GM18505 (cell line): ENCODE measurements around the gene EEFSEC.

ENCODE experiments used
- ATAC-seq: cut with Tn5 transposase; IDR thresholded peaks from one replicate; pipeline ENCODE4 v1.9.1; 2021; ENCODE audit not compliant: unreplicated experiment
- POLR2A ChIP-seq: IDR thresholded peaks from 4 replicates; pipeline ENCODE4 v1.6.1; 2011; ENCODE audit warnings: borderline replicate concordance; ENCODE audit not compliant: insufficient read depth, insufficient read length; ENCODE audit errors: extremely low read depth

Gene EEFSEC

GRCh38 chr3:128436214-128436613, 282.9 kb downstream of the EEFSEC start:
- TF ChIP-seq POLR2A: no peak
- no peak for ATAC-seq

- no peak for ATAC-seq
- TF ChIP-seq POLR2A: no peak
Observed at GRCh38 chr3:128438488-128439072, 285.3 kb downstream of the EEFSEC start.

- no peak for TF ChIP-seq POLR2A
- no peak for ATAC-seq
Observed at GRCh38 chr3:128439226-128439625, 285.9 kb downstream of the EEFSEC start.

GRCh38 chr3:128442070-128442469, 288.8 kb downstream of the EEFSEC start:
- ATAC-seq: no peak
- no peak for TF ChIP-seq POLR2A

- TF ChIP-seq POLR2A: no peak
- no peak for ATAC-seq
Observed at GRCh38 chr3:128442949-128443348, 289.7 kb downstream of the EEFSEC start.

- no peak for ATAC-seq
- TF ChIP-seq POLR2A: no peak
Observed at GRCh38 chr3:128443771-128444170, 290.5 kb downstream of the EEFSEC start.

- ATAC-seq: no peak
- TF ChIP-seq POLR2A: no peak
Observed at GRCh38 chr3:128445357-128445756, 292.1 kb downstream of the EEFSEC start.

- ATAC-seq: no peak
- no peak for TF ChIP-seq POLR2A
Observed at GRCh38 chr3:128446821-128447220, 293.5 kb downstream of the EEFSEC start.

- no peak for ATAC-seq
- no peak for TF ChIP-seq POLR2A
Observed at GRCh38 chr3:128447561-128448013, 294.3 kb downstream of the EEFSEC start.

- ATAC-seq: no peak
- no peak for TF ChIP-seq POLR2A
Observed at GRCh38 chr3:128448491-128448890, 295.2 kb downstream of the EEFSEC start.

- no peak for ATAC-seq
- no peak for TF ChIP-seq POLR2A
Observed at GRCh38 chr3:128449111-128449638, 295.9 kb downstream of the EEFSEC start.

- no peak for TF ChIP-seq POLR2A
- ATAC-seq: no peak
Observed at GRCh38 chr3:128452120-128452519, 298.8 kb downstream of the EEFSEC start.

GRCh38 chr3:128452678-128453275, 299.5 kb downstream of the EEFSEC start:
- ATAC-seq: no peak
- no peak for TF ChIP-seq POLR2A

- ATAC-seq: no peak
- no peak for TF ChIP-seq POLR2A
Observed at GRCh38 chr3:128453501-128454309, 300.4 kb downstream of the EEFSEC start.

GRCh38 chr3:128454310-128454618, 301.0 kb downstream of the EEFSEC start:
- no peak for TF ChIP-seq POLR2A
- no peak for ATAC-seq

GRCh38 chr3:128455116-128455515, 301.8 kb downstream of the EEFSEC start:
- TF ChIP-seq POLR2A: no peak
- no peak for ATAC-seq
